Fibroblast of peridontal ligament (primary cell): ENCODE measurements around the gene MB.

Source experiments
- DNase-seq: peaks from one replicate; pipeline ENCODE4 v3.0.0-alpha.2; 2010; ENCODE audit errors: extremely low read depth

Gene MB

DNA sequence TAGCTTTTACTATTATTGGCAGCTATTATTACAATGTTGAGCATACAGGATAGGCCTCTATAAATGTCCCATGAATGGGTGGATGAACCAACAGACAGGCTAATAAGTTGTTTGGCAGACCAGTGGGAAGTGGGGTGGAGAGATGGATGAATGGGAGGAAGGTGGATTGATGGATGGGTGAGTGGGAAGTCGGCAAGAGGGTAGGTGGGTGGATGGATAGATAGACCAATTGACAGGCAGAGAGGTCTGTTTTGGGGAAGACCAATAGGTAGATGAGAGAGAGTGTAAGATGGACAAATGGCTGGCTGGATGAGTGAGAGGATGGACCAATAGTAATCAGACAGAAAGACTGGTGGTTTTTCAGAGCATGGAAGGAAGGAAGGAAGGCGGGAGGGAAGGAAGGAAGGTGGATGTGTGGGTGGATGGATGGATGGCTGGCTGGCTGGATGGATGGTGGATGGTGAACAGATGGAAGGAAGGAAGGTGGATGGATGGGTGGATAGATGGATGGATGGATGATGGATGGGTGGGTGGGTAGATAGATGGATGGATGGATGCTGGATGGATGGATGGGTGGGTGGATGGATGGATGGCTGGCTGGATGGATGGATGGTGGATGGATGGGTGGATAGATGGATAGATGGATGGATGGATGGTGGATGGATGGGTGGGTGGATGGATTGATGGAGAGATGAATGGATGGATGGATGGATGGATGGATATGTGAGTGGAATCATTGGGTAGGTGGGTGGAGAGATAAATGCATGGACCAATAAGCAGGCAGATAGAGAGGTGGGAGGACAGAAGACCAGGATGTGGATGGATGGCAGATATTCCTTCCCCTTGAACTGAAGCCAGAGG is 39.1 kb downstream of the MB start:
- DNase-seq: no peak

DNA sequence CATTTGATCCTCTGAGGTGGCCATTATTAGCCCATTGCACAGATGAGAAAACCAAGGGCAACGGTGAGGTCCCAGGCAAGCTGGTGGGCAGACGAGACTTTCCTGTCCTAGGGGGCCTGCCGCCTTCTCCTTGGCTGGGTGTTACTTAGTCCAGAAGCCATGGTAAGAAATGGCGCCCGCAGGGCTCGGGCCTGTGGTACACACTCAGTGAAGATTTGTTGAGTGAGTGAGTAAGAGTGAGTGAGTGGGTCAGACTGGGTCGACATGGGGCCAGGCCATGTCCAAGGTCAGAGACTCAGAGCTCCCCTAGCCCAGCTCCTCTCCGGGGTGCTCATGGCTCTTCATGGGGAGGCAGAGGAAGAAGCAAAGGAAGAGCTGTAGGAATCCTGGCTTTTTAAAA is 40.5 kb downstream of the MB start:
- no peak for DNase-seq

DNA sequence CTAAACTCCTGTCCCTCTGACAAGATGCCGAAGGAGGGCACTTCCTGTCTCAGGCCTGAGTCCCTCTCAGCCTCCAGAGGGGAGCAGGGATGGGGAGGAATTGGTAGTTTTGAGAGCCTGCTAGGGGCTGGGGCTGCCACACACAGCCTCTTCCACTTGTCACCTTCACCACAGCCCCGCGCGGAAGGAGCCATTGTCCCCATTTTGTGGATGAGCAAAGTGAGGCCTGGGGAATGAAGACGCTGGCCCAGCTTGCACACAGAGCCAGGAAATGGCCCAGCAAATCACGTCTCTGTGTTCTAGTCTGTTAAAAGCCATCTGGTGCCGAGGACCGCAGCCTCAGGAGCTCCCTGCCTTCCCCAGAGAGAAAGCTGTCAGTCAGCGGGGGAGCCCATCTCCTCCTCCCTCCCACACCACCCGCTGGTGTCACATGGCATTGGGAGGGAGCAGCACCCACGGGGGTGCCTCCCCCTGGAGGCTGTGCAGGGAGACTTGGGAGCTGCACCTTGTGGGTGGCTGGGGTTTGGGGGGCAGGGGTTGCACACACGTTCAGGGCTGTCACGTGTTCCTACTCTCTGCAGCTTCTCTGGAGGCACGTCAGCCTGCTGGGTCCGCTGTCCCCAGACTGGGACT is 41.9 kb downstream of the MB start:
- DNase-seq: no peak

DNA sequence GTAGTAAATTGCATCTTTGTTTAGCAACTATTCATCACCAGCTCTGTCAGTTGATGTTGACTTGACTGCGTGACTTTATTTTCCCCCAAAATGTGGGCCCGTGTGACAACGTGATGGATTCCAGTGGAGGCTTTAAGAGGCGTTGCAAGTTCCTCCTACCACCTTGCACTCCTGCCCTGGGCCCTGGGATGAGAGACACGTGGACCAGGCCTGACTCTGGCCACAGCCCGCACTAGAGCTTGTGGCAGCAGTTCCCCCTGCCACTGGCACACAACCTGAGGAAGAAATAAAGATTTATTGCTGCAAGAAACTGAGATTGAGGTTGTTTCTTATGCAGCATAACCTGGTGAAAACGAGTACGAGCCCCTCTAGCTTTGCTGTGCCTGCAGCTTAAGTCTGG is 44.6 kb downstream of the MB start:
- DNase-seq: no peak

DNA sequence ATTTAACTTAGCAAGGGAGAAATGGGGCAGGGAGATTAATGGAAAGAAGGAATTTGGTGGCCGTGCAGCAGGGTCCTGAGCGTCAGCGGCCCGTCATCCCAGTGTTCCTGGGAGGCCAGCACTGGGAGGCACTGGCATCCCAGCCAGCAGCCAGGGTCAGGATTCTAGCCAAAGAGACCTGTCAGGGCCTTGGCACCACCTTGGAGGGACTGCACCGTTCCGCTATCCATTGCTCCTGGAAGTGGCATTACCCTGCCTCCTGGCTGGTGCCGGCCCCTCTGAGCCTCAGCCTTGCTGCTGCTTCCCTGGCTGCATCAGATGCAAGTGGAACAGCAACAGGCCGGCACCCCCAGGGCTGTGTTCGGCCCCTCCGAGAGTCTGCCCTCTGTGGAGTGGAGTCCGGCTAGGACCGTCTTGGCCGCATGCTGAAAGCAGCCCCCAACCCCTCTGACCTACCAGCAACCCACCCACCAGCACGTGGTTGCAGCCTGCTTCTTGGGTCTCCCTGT is 46.4 kb downstream of the MB start:
- no peak for DNase-seq

DNA sequence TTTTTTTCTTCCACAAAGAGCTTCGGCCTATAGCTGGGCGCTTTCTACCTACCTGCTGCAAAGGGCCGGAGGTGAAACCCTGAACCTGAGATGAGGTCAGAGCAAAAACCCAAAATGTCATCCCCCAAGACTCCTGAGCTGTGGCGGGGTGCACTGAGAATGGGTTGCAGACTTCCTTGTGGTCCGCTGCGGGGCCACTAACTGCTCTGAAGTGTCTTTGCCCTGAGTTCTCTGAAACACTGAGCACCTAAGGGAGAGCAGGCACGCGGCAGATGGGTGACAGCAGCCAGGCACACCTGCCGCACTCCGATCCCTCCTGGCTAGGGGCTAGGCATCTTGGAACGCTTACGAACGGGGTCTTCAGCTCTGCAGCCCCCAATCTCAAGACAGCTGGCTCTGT is 47.2 kb downstream of the MB start:
- no peak for DNase-seq

DNA sequence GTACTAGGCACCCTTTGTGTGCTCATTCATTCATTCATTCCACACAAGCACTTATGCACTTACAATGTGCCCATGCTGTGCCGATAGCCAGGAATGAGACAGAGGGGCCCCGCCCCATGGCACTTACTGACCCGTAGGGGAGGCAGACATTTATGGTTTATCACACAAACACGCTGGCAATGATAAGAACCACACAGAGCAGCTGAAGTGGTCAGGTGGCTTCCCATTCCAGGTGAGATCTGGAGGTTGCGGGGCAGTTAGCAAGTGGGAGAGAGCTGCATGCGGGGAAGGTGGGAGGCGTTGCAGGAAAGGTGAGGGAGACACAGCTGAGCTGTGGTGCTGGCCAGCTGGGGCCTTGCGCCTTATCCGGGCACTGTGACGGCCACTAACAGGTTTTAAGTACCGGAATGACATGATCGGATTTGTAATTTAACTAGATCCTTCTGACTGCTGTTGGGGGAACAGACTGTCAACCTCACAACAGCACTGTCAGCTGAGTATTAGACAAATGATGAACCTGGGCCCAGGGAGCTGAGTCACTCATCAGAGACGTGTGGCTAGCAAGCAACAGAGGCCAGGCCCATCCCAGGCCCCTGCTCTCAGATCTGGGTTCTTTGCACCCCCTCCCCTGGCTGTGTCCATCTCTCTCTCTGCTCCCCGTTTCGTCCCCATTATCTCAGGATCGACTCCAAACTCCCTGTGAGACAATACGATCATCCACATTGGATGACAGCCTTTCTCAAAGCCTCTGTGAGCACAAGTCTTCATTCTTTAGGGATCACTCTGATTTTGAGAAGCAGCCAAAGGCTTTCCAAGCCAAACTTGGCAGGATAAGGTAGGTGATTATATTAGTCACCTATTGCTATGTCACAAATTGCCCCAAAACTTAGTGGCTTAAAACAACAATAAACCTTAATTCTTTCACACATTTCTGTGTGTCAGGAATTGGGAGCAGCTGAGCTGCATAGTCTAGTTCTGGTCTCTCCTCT is 48.1 kb downstream of the MB start:
- DNase-seq: peak; percentile 61

DNA sequence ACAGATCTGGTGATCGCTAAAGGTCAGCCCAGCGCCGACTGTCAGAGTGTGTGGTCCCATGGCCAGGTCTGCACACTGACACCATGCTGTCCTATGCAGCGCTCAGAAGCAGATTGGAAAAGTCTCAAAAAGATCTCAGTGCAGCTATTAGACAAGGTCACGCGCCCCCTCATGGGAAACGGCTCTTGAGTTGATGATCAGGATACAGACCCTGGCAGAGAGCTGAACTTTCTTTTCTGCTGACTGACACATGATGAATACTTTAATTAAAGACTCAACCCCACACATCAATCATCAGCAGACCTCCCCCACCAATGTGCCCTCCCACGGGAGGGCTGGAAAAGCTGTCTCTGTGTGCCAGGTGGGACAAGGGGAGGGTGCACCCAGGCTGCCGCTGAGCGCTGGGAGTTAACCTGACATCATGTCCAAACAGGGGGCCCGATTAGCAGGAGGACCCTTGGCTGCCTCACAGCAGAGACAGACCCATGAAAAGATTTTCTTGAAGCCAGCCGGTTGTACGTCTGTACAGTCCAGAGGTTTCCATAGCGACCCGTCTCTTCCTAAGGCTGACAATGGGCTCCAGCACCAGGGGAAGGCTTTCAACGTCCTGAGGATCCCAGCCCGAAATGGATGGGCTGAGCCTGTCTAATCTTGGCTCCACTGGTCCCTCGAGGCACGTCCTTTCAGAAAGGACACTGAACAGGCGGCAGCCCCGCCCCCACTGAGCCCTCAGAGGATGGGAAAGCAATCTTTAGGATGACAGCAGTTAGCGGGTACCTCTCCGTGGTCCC is 49.6 kb downstream of the MB start:
- DNase-seq: no peak

DNA sequence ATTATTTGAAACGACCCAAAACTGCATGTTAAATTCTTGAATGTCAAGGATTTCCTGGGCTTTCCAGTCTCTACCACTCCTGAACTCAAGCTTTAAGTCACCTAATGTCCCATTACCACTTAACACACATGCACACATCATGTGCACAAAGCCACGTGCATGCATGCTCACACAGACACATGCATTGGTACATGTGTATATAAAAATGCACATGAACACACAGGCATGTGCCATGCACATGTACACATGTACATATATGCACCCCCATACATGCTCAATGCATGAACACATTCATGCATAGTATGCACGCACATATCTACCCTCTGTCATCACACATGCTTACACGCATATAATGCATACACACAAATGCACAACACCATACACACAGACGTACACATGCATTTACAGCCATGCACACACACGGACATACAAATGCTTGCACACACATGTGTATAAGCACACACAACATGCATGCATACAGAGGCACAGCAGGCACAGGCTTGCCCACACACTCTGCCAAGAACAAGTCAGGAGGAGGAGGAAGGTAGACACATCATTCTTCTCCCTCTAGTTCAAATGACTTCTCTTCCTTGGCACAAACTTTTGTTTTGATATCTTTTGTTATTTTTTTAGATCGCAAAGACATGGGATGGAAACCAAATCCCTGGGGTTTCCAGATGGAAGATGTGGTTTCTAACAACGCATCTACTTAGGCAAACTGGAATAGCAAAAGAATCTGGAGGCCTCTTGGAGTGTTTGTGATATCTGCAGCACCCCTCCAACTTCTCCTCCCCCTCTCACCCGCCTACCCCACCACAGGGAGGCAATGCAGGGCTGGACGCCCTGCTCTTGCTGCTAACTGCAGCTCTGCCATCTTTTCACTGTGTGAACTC is 51.9 kb downstream of the MB start:
- peak; percentile 87 for DNase-seq

DNA sequence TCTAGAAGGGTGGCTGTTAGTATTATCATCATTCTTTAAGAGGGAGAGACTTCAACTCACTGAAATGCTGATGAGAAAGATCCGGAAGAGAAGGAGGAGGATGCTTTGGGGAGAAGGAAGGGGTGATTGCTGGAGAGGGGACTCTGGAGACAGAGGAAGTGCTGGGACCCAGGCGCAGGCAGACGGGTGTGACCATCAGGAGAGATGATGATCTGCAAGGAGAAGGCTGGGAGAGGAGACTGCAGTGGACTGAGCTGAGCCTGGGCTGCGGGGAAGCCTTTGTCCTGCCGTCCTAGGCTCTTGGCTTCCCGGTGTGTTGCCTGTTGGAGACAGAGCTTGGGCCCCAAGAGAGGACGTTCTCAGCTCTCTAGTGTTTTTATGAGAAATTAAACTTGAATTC is 53.9 kb downstream of the MB start:
- DNase-seq: no peak

DNA sequence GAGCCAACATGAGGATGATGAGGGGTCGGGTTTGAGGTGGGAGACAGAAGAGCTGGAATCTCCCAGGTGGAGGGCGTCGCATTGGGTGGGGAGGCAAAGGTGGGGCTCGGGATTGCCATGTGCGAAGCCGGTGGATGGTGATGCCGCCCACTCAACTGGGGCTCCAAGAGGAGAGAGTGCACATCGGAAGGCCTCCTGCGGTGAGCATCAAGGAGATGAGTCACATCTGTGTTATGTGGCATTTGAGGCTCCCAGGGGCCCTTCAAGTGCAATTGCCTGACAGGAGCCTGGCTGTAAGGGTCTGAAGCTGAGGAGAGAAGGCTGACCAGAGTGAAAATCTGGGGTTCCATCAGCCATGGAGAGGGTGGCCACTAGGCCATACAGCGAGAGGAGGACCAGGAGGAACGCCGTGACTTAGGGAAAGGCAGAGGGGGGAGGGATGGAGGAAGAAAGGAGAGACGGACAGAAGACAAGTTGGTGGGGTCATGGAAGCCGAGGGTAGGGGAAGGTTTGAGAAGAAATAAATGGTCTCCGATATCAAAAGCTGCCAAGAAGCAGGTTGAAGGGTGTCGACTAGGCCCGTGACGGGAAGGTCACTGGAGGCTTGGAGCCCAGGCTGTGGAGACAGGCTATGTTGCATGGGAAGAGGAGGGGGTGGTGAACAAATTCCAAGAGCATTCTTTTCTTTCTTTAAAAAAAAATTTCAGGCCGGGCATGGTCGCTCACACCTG is 55.2 kb downstream of the MB start:
- DNase-seq: no peak

DNA sequence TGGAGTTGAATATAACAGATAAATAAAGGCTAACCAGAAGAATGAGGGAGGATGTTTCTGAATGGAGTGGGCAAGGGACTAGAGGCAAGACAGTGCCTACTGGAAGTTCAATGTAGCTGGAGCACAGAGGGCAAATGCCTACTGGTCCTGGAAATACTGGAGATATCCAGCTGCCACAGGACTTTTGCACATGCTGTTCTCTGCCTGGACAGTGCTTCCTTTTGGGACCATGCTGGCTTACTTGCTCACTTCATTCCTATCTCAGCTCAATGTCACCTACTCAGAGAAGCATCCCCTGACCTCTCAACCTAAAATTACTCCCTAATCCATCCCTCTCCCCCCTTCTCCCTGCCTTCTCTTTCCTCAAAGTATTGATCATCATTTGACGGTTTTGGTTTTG is 56.3 kb downstream of the MB start:
- no peak for DNase-seq

DNA sequence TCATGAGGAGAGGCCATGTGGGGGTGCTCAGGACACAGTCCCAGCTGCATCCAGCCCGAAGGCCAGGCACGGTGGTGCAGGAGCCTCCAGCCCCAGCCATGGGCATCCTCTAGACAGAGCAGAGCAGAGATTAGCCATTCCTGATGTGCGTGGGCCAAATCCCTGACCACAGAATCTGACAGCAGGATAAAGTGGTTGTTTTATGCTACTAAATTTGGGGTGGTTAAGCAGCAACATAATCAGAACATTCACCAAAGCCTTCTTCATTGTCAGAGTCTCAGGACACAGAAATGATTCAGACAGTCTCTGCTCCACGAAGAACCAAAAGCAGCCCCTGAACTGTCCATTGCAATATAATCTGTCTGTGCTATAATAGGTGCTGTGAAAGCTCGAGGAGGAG is 56.8 kb downstream of the MB start:
- no peak for DNase-seq

DNA sequence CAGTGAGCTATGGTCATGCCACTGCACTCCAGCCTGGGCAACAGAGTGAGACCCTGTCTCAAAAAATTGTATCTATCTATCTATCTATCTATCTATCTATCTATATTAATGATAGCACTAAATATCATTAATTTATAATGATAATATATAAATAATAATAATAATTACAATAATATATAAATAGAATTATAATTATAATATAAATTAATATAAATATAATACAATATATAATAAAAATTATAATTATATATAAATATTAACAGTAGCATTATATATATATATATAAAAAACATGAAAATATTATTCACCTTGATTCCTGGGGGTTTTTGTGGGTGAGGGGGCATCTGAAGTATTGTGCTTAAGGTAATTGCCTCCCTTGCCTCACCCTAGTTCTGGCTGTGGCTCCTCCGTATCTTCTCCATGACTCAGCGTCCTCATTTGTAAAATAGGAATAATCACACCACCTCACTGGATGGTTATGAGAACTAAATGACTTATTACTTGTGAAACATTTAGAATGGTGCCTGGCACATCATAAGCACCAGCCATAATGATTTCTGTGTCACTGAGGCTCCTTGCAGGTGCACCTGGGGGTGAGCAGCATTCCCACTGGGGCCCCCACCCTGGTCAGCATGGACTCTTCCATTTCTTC is 57.6 kb downstream of the MB start:
- DNase-seq: no peak

DNA sequence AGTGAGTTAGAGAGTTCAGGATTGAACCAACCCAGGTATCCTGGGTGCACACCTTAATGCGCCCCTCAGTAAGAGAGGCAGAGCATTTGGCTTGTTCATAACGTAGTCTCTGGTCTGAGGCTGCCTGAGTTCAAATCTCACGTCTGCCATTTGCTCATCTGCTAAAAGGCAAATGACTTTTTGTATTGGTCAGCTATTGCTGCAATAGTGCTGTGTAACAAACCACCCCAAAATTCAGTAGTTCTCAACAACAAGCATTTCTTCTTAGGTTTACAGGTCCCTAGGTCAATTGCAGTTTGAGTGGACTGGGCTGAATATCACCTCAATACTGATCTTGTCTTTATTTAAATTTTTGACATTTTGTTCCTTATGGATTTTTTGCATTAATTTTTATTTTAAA is 58.4 kb downstream of the MB start:
- DNase-seq: no peak

DNA sequence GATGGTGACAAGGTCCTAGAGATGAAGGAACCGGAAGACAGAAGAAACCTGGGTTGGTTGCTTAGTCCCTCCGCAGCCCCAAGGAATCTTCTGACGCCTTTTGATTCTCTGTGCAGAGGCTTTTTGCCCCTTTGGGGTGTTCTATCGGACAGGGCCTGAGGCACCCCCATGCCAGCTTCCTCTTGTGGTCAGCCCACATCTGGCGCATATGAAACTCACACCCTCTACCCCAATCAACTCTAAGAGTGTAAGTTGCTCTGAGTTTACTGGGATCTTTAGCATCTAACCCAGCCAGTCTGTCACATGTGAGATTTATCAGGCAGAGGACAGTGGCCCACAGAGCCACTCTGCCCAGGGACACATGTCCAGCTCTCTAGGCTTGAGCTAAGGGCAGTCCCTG is 59.1 kb downstream of the MB start:
- no peak for DNase-seq
